GM18499 (cell line): ENCODE measurements around the gene PTBP3.

Source experiments
- ATAC-seq: cut with Tn5 transposase; IDR thresholded peaks from one replicate; pipeline ENCODE4 v1.9.1; 2021; ENCODE audit warnings: moderate number of reproducible peaks; ENCODE audit not compliant: insufficient read depth, unreplicated experiment

The PTBP3 gene

DNA sequence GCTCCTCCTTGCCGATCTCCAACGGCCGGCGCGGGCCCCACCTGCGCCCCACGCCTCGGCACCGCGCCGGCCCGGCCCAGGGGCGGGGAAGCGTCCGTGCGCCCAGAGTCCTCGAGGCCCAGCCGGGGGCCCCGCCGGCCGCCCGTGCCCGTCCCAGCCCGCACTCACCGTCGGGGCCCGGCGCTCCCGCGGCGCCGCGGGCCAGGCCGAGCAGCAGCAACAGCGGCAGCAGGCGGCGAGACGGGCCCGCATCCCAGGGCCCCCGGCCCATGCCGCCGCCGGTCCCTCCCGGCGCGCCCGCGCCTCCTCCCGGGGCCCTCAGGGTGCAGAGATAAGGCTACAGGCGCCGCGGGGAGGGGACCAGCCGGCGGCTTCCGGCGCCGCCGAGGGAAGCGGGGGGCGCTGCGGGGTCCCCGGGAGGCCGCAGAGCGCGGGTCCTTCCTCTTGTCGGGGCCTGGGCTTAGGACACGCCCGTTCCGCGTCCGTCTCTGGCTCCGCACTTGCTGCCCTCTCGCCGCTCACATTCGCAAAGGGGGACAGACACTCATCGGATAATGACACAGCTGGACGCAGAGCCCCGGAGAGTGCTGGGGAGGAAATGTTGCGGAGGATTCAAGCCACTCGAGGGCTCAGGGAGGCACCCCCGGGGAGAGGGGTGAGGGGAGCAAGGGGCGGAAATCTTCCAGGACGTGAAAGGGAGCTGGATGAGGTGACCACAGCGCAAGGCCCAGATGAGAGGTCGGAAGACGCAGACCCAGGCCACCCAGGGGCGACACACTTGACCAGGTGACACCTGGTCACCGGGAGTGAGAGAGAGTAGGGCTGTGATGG lies 158.2 kb downstream of the PTBP3 start, which contains the start of gene SUSD1:
Gene SUSD1, minus strand, starts transcription at position 333 of the 831 bp plus-strand sequence. Its CDS starts 62 bp downstream, at position 271.
- ATAC-seq, result peak; percentile 14

GRCh38 chr9:112174222-112174964 lies 159.0 kb downstream of the PTBP3 start:
- peak; percentile 43 for ATAC-seq

- ATAC-seq, result no peak
Measured at GRCh38 chr9:112173489-112174221, 159.8 kb downstream of the PTBP3 start.

DNA sequence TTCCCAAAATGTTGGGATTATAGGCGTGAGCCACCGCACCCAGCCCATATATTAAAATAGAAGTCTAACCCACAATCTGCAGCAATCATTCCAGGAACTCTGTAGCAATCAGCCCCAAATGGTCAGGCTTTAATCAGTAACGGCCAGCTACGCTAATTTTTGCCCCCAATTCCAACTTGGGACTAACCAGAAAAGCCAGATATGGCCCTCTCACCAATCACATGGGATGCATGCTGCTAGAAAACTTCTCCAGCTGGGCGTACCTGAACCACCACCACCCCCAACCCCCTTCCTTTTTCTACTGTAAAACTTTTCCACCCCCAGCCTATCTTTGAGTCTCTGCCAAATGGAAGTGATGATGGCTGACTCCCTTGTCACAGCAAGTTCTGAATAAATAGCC lies 162.5 kb downstream of the PTBP3 start:
- ATAC-seq, result no peak

- ATAC-seq, result no peak
Measured at GRCh38 chr9:112170235-112170634, 163.2 kb downstream of the PTBP3 start.

DNA sequence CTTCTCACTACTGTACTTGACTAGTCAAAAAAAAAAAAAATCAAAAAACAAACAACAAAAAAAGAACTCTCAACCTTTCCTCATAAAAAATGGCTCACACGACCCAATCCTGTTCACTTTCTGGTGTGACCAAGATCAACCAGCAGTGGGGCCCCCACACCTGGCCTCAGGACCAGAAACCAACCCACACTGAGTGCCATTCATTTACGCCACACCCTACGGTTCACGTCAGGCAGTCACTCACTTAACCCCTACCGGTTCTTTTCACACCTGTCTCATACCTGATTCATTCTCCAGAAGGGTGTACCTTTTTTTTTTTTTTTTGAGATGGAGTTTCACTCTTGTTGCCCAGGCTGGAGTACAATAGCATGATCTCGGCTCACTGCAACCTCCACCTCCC lies 164.1 kb downstream of the PTBP3 start:
- no peak for ATAC-seq

DNA sequence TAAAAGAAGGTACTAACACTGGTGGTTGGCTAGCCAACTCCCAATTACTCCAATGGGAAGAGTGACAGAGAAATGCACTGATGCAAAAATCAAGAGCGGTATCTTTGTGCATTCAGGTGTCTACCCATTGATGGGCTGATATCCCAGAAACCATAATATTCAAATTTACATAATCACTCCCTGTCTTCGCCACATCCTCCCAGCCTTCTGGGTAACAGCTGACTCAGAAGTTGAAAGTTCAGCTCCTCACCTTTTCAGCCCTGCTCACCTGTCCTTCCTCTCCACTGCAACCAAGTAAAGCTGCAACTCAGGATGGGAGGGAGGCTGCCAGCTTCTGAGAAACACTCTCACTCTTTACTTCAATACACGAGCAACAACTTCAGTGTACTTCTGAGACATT lies 165.2 kb downstream of the PTBP3 start:
- ATAC-seq, result no peak
